HCT116 (cell line): ENCODE results near the gene ATP2B1.

Experiments
- POLR2A ChIP-seq: IDR thresholded peaks from 2 replicates; pipeline ENCODE4 v1.7.0; 2011; ENCODE audit warnings: borderline replicate concordance; ENCODE audit not compliant: insufficient read depth, insufficient read length; ENCODE audit errors: extremely low read depth
- POLR2AphosphoS5 ChIP-seq: IDR thresholded peaks from 2 replicates; pipeline ENCODE4 v1.6.1; 2011; ENCODE audit warnings: mild to moderate bottlenecking, low read depth, low read length, moderate library complexity
- SIN3A ChIP-seq: IDR thresholded peaks from 2 replicates; pipeline ENCODE4 v1.6.1; 2012; ENCODE audit warnings: low read depth
- YY1 ChIP-seq: IDR thresholded peaks from 2 replicates; pipeline ENCODE4 v1.6.1; 2011; ENCODE audit warnings: low read length, low read depth, moderate library complexity, mild to moderate bottlenecking; ENCODE audit not compliant: insufficient replicate concordance; ENCODE audit errors: extremely low read depth
- TF ChIP-seq, protein P1 (sequence below): IDR thresholded peaks from 2 replicates; pipeline ENCODE4 v1.6.1; 2011; ENCODE audit warnings: mild to moderate bottlenecking, low read length, moderate library complexity; ENCODE audit not compliant: insufficient replicate concordance; ENCODE audit errors: extremely low read depth

DNA sequence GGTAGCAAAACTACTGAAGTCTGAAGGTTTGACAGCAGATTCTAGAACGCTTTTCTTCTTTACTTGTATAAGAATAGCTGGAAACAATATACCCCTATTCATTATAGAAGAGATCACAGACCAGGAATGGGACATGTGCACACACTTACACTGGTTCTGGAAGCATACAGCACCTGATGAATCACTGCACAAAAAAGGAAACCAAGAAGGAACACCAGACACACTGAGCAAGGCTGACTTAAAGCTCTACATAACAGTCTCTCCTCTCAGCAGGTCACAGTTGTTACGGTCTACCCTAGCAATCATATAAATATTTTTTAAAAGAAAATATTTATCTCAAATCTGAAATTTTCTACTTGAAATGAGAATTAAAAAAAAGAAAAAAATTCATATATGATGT is 13.5 kb downstream of the ATP2B1 start:
- no peak for TF ChIP-seq YY1
- no peak for TF ChIP-seq POLR2AphosphoS5
- TF ChIP-seq, protein P1, sequence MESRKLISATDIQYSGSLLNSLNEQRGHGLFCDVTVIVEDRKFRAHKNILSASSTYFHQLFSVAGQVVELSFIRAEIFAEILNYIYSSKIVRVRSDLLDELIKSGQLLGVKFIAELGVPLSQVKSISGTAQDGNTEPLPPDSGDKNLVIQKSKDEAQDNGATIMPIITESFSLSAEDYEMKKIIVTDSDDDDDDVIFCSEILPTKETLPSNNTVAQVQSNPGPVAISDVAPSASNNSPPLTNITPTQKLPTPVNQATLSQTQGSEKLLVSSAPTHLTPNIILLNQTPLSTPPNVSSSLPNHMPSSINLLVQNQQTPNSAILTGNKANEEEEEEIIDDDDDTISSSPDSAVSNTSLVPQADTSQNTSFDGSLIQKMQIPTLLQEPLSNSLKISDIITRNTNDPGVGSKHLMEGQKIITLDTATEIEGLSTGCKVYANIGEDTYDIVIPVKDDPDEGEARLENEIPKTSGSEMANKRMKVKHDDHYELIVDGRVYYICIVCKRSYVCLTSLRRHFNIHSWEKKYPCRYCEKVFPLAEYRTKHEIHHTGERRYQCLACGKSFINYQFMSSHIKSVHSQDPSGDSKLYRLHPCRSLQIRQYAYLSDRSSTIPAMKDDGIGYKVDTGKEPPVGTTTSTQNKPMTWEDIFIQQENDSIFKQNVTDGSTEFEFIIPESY = no peak
- no peak for TF ChIP-seq SIN3A
- no peak for TF ChIP-seq POLR2A
